HCT116 (cell line): ENCODE results near the gene SECISBP2L.

ENCODE experiments used
- CEBPB ChIP-seq: IDR thresholded peaks from 2 replicates; pipeline ENCODE4 v1.6.1; 2012; ENCODE audit warnings: low read depth
- EZH2phosphoT487 ChIP-seq: fragments of 200-600 bp; IDR thresholded peaks from 2 replicates; pipeline ENCODE4 v1.6.1; 2018; ENCODE audit warnings: antibody characterized with exemption, borderline replicate concordance
- JUND ChIP-seq: IDR thresholded peaks from 2 replicates; pipeline ENCODE4 v1.6.1; 2012
- POLR2A ChIP-seq: IDR thresholded peaks from 2 replicates; pipeline ENCODE4 v1.7.0; 2011; ENCODE audit warnings: borderline replicate concordance; ENCODE audit not compliant: insufficient read depth, insufficient read length; ENCODE audit errors: extremely low read depth
- POLR2AphosphoS5 ChIP-seq: IDR thresholded peaks from 2 replicates; pipeline ENCODE4 v1.6.1; 2011; ENCODE audit warnings: mild to moderate bottlenecking, low read depth, low read length, moderate library complexity
- RAD21 ChIP-seq: IDR thresholded peaks from 2 replicates; pipeline ENCODE4 v1.6.1; 2012; ENCODE audit warnings: low read depth, mild to moderate bottlenecking
- TF ChIP-seq, protein P1 (sequence below): IDR thresholded peaks from 2 replicates; pipeline ENCODE4 v1.6.1; 2012; ENCODE audit warnings: low read depth
- TF ChIP-seq, protein P2 (sequence below): IDR thresholded peaks from 2 replicates; pipeline ENCODE4 v1.6.1; 2012
- TF ChIP-seq, protein P3 (sequence below), 3 experiments: fragments of 200-600 bp in 1 of 3; sonication (generic) in 1 of 3; IDR thresholded peaks in 2 of 3; conservative IDR thresholded peaks in 1 of 3; 2 replicates each; pipeline ENCODE4 v1.5.1; 2012 to 2017; ENCODE audit warnings: low read depth in 2 of 3, low read length in 2 of 3, antibody characterized with exemption in 1 of 3, borderline replicate concordance in 1 of 3, control low read depth in 1 of 3, mild to moderate bottlenecking in 1 of 3, mixed read lengths in 1 of 3, mixed run types in 1 of 3, moderate library complexity in 1 of 3; ENCODE audit not compliant: insufficient read depth in 1 of 3

DNA sequence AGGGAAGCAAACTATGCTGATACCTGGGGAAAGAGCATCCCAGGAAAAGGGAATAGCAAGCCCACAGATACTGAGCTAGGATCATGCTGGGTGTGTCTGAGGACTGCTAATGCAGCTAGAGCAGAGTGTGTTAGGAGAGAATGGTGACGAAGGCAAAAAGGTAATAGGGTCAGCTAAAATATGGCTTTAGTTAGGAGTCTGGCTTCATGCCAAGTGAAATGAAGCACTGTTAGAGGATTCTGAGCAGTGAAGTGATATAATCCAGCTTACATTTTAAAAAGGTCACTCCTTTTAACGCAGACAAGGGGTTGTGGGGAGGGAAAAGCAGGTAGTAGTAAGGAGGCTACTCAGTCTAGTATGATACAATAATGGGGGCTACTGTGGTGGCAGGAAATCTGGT is 30.4 kb downstream of the SECISBP2L start:
- TF ChIP-seq POLR2AphosphoS5: no peak
- TF ChIP-seq JUND: no peak
- TF ChIP-seq, protein P1, sequence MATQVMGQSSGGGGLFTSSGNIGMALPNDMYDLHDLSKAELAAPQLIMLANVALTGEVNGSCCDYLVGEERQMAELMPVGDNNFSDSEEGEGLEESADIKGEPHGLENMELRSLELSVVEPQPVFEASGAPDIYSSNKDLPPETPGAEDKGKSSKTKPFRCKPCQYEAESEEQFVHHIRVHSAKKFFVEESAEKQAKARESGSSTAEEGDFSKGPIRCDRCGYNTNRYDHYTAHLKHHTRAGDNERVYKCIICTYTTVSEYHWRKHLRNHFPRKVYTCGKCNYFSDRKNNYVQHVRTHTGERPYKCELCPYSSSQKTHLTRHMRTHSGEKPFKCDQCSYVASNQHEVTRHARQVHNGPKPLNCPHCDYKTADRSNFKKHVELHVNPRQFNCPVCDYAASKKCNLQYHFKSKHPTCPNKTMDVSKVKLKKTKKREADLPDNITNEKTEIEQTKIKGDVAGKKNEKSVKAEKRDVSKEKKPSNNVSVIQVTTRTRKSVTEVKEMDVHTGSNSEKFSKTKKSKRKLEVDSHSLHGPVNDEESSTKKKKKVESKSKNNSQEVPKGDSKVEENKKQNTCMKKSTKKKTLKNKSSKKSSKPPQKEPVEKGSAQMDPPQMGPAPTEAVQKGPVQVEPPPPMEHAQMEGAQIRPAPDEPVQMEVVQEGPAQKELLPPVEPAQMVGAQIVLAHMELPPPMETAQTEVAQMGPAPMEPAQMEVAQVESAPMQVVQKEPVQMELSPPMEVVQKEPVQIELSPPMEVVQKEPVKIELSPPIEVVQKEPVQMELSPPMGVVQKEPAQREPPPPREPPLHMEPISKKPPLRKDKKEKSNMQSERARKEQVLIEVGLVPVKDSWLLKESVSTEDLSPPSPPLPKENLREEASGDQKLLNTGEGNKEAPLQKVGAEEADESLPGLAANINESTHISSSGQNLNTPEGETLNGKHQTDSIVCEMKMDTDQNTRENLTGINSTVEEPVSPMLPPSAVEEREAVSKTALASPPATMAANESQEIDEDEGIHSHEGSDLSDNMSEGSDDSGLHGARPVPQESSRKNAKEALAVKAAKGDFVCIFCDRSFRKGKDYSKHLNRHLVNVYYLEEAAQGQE: no peak
- TF ChIP-seq EZH2phosphoT487: no peak
- no peak for TF ChIP-seq CEBPB
- no peak for TF ChIP-seq POLR2A
- TF ChIP-seq, protein P2, sequence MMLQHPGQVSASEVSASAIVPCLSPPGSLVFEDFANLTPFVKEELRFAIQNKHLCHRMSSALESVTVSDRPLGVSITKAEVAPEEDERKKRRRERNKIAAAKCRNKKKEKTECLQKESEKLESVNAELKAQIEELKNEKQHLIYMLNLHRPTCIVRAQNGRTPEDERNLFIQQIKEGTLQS: no peak
- no peak for TF ChIP-seq RAD21
- TF ChIP-seq, protein P3, sequence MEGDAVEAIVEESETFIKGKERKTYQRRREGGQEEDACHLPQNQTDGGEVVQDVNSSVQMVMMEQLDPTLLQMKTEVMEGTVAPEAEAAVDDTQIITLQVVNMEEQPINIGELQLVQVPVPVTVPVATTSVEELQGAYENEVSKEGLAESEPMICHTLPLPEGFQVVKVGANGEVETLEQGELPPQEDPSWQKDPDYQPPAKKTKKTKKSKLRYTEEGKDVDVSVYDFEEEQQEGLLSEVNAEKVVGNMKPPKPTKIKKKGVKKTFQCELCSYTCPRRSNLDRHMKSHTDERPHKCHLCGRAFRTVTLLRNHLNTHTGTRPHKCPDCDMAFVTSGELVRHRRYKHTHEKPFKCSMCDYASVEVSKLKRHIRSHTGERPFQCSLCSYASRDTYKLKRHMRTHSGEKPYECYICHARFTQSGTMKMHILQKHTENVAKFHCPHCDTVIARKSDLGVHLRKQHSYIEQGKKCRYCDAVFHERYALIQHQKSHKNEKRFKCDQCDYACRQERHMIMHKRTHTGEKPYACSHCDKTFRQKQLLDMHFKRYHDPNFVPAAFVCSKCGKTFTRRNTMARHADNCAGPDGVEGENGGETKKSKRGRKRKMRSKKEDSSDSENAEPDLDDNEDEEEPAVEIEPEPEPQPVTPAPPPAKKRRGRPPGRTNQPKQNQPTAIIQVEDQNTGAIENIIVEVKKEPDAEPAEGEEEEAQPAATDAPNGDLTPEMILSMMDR (IDR thresholded peaks at IDR 0.05 in 2 of 3, conservative IDR thresholded peaks at IDR 0.05 in 1 of 3; ENCODE audit: borderline replicate concordance in 1 of 3, insufficient read depth in 1 of 3, low read depth in 2 of 3, low read length in 2 of 3): no peak
